Right ventricle myocardium inferior (tissue), 1 donor: ENCODE data around the gene ZDHHC16. TPM values are rescaled to one million over a fixed set of nuclear protein-coding genes. Genes with fewer than 3 reads are reported as not detected.
"Not testable (repeated sequence)": the region's sequence is repeated elsewhere in the genome, so short reads cannot be mapped to it uniquely, and the experiment has no call there.

Experiments used
- ATAC-seq: fragments of 200-7000 bp; cut with Tn5 transposase; one replicate; pipeline ENCODE4 v1.9.1; 2020; ENCODE audit warnings: mild to moderate bottlenecking, moderate library complexity
- DNase-seq: peaks from one replicate; pipeline ENCODE4 v3.0.0; 2021; ENCODE audit errors: missing footprints
- intact Hi-C: fragments of 100-400 bp; cut with DNase I; formaldehyde crosslinking; loops from one replicate; pipeline ENCODE4 v1.11.0; 2022
- long read RNA-seq: library from polyadenylated mRNA; unstranded; transcript quantifications from one replicate; pipeline ENCODE4 v2.0.0, GENCODE V29; 2021
- total RNA-seq: library from RNA; stranded (reverse); fragmentation: NEBNext Ultra II Directional; extraction: Animal tissue kit (Norgen Biotek cat#: 25700); gene quantifications from one replicate; pipeline ENCODE4 v1.2.1, GENCODE V29; 2021
- donor health status: DM: no; HTN: yes; CAD: no; lungs with severe emphysema.

The ZDHHC16 gene
- total RNA-seq = 19.1 TPM
- long read RNA-seq, transcript ZDHHC16-206 (11 exons, 1,798 nt) = major isoform, 6 of 21 reads
- long read RNA-seq, partial matches to known transcripts = 3 of 21 reads
- long read RNA-seq, other reads (novel, unspliced or antisense) = 4 of 21 reads

DNA sequence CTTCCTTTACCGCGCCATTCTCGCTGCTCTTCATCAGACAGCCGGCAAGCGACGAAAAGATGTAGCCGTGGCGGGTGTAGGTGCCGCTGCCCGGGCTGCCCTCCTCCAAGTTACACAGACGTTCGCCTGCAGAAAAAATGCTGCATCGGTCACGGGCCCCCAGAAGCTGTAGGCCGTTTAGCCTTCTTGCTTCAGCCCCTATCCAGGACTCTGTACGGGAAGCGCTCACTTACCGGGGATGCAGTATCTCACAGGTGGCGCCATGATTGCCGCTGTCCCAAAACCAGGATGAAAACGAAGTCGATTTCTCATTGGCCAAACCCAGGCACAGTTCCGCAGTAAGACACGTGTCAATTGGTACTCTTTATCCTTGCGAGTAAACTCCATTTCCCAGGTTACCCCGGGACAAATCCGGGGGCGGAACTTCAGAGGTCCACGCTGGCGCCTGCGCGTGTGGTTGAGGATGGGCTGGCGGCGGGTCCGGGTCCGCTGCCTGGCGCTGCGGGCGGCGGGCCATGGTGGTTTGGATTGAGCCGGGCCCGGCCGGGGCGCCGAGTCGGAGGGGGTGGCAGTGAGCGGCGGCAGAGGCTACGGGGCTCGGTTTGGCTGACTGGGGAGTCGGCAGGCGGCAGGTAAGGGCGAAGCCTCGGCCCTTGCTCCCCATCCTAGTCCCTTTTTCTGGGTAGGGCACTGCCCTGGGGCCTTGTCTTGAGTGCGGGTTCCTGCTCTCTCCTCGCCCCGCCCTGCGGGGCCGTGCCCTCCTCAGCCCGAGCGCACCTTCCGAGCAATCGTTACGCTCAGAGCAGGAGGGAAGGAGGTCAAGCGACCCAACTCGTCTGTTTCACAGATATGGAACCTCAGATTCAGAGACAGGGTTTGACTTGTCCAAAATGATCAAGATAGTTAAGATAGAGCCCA is at the start of gene ZDHHC16, which contains the start of gene EXOSC1:
Gene ZDHHC16, plus strand, starts transcription at position 454 of the 918 bp plus-strand sequence. CDS start 5,501 bp downstream, outside the sequence.
Gene EXOSC1, minus strand, starts transcription at position 285 of the 918 bp plus-strand sequence. Its CDS starts 21 bp downstream, at position 264.
- DNase-seq = peak; percentile 94
- intact Hi-C loops = no loop called here
- ATAC-seq = peak; percentile 99

DNA sequence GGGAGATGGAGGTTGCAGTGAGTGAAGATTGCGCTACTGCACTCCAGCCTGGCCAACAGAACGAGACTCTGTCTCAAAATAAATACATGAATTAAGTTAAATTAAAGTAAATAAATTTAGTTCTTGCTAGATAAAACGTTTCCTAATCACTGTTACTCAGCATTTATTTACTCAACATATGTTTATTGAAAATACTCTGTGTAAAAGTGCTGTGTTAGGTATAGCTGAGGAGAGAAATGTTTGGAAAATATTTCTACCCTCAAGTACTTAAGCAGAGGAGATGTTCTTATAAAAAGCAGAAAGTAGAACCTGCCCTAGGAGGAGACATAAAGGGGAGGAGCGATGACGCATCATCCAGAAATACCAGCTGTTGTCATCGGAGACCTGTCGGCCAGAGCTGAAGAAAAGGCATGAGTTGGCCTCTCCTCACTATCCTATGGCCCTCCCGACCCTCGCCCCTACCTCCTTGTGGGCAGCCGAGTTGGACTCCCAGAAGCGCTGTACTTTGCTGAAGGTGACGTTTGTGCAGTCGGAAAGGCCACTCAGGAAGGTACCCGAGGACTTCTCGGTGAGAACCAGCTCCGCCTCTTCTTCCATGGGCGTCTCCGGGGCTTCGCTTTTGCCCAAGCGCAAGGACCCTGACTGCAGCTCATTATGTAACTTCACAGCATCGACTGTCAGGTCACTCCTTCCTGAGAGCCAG is 46.0 kb upstream of the ZDHHC16 start:
- no peak for DNase-seq
- intact Hi-C loops = loop anchor here (10.0 kb wide), 1 partner anchor 215 kb away; no protein-coding TSS in a partner anchor
- ATAC-seq = no peak

DNA sequence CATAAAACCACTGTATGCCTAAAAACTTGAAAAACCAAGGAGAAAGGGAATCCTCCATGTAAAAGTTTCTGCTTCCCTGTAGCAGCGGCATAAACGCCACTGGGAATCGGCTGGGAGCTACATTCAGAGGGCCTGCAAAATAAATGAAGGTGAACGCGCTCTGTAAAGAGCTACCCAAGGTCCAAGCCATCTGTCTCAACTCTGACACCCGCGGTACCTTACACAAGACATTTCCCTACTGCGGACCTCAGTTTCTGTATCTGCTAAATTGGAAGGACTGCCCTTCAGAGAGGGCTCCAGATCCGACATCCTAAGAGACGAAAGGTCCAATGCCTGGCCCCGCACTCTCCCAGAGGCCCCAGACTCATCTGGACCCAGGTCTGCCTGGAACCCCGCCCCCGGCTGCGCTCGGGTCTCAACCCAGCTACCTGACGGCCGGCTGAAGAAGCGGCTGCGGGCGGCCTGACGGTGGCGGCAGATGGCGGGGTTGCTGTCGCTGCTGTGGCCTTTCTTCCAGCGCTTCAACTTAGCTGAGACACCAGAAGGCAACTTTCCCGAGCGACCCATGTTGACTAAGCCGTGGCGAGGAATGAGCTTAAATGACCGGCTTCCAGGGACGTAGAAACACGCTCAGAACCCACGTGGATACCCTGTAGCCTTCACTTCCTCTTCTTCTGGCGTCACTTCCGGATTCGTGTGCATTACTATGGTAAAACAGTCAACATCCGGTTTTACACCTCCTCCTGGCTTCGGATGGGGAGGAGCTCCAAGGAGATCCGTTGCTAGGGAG is 45.1 kb upstream of the ZDHHC16 start, which contains the start of gene RRP12:
Gene RRP12, minus strand, starts transcription at position 676 of the 790 bp plus-strand sequence. Its CDS starts 109 bp downstream, at position 567.
- DNase-seq (peak; percentile 83), ATAC-seq (peak; percentile 98)
- intact Hi-C loops = loop anchor here (10.0 kb wide), 1 partner anchor 214 kb away; no protein-coding TSS in a partner anchor

DNA sequence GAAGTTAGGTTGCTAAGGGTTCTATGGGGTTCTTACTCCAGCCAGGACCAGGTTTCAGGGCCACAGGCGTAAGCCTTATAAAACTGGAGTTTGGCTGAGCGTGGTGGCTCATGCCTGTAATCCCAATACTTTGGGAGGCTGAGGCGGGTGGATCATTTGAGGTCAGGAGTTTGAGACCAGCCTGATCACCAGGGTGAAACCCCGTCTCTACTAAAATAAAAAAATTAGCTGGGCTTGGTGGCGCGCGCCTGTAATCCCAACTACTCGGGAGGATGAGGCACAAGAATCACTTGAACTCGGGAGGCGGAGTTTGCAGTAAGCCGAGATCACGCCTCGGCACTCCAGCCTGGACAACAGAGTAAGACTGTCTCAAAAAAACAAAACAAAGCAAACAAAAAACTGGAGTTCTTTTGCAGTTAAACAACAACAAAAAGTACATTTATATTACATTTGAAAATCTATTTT is 44.5 kb upstream of the ZDHHC16 start:
- ATAC-seq = no peak

DNA sequence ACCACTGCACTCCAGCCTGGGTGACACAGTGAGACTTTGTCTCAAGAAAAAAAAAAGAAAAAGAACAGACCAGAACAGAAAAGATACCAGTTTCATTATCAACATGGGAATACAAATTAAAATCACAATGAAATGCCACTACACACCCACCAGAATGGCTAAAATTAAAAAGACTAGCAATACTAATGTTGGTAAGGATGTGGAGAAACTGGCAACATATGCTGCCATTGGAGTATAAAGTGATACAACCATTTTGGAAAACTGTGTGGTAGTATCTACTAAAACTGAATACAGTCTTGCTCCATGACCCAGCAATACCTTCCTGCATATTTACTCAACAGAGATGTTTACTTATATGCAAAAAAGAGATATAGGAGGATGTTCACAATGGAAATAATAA is 41.9 kb upstream of the ZDHHC16 start:
- intact Hi-C loops = loop anchor here (10.0 kb wide), 1 partner anchor 211 kb away; no protein-coding TSS in a partner anchor
- ATAC-seq (no peak), DNase-seq (no peak)

More for the DNA sequence above, 44.5 kb upstream of the ZDHHC16 start:
- no peak for DNase-seq
- intact Hi-C loops = loop anchor here (10.0 kb wide), 1 partner anchor 213 kb away; no protein-coding TSS in a partner anchor

DNA sequence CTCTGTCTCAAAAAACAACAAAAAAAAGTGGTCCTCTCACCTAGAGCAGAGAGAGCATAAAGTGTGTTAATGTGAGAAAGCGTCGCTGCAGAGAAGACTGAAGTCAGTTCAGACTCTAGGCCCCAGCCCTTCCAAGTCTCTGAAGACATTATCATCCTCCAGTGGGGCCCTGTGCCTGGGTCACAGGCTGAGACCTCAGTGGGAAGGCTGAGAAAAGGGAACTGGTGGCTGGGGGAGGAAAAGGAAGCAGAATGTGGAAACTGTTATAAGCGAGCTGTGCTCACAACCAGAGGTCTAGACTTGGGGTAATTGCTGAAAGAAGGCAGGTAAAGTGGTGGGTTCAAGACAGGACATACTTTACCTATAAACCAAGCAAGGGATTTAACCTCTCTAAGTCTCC is 39.9 kb upstream of the ZDHHC16 start:
- no peak for DNase-seq
- no peak for ATAC-seq
- intact Hi-C loops = loop anchor here (5.0 to 10.0 kb wide), 2 partner anchors 141 to 209 kb away; no protein-coding TSS in a partner anchor

DNA sequence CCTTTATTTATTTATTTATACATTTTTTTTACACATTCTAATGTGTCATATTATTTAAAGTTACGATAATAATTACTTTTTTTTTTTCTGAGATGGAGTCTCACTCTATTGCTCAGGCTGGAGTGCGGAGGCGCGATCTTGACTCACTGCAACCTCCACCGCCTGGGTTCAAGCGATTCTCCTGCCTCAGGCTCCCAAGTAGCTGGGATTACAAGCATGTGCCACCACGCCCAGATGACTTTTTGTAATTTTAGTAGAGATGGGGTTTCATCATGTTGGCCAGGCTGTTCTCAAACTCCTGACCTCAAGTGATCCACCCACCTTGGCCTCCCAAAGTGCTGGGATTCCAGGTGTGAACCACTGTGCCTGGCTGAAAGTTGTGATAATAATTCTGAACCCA is 39.5 kb upstream of the ZDHHC16 start:
- intact Hi-C loops = loop anchor here (5.0 to 10.0 kb wide), 2 partner anchors 141 to 208 kb away; no protein-coding TSS in a partner anchor
- not testable (repeated sequence) for DNase-seq, ATAC-seq

DNA sequence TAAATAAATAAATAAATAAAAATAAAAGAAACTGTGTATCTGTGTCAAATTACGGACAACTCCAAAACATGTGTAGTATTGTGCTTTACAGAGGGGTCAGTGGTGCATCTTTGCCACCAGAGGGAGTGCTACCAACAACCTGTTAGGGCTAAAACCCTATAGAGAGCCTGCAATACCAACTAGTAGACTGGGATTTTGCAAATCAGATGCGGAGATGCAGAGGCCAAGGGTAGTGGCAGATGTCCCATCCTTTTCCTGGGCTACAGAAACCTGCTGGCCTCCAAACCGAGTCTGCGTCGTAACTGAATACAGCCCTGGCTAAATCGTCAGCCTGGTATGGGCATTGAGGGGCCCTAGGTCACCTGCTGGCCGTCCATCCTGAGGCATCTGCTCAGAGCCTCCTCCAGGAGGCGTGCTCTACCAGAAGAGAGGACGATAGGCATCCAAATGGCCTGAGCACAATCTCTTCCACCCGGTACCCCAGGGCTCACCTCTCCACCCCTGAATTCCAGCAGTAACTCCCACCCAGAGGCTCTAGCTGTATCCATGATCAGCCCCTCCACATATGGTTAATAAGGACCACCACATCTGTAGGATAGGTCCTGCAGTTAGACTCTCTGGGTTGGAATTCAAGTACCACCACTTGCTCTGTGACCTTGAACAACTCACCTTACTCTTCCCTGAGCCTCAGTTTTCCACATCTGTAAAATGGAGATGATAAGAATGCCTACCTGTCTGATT is 38.6 kb upstream of the ZDHHC16 start:
- ATAC-seq = peak; percentile 89
- no peak for DNase-seq
- intact Hi-C loops = loop anchor here (5.0 to 10.0 kb wide), 2 partner anchors 140 to 207 kb away; no protein-coding TSS in a partner anchor

DNA sequence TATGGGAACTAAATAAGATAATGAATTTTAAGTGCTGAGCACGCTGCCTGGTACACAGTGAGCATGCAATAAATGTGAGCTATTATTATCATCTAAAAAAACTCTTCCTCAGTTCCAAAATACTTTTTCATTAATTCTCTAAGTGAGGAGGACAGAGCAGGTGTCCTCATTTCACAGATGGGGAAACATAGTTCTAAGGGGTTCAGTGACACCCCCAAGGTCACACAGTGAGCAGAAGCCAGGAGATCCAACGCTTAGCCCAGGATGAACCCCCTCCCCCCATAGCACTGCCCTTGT is 38.1 kb upstream of the ZDHHC16 start:
- DNase-seq = no peak
- no peak for ATAC-seq
- intact Hi-C loops = loop anchor here (5.0 to 10.0 kb wide), 2 partner anchors 139 to 207 kb away; no protein-coding TSS in a partner anchor

DNA sequence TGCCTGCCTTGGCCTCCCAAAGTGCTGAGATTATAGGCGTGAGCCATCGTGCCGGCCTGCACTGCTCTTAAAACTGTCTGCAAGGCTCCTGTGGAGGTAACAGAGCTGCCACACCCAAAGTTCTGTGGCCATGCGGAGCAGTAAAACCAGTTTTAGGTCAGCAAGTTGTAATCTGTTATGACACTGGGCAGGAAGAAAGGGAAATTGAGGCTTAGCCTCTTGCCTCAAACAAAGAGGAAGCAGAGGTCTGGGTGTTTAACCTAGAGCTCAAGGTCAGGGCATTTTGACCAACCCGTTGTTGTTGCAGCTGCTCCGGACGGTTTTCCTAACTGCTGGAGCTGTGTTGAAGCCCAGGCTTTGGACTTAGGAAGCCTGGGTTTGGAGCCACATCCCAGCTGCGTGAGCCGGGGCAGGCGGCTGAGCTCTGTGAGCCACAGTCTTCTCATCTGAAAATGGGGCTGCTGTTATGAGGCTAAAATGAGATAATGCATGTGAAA is 37.4 kb upstream of the ZDHHC16 start:
- ATAC-seq = no peak
- intact Hi-C loops = loop anchor here (5.0 to 10.0 kb wide), 2 partner anchors 139 to 206 kb away; no protein-coding TSS in a partner anchor
- no peak for DNase-seq

DNA sequence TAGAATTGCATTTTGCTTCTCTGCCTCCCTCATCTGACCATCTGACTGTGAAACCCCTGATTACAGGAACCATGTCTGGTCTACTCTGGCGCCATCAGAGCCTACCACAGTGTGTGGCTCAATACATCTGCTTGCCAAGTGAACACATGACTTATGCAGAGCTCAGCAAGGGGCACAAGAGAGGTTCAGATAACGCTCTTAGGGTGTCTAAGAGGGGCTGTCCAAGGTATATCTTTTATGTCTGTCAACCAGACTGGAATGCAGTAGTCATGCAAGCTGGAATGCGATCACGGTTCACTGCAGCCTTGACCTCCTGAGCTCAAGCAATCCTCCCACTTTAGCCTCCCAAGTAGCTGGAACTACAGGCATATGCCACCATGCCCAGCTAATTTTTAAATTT is 34.6 kb upstream of the ZDHHC16 start:
- DNase-seq (no peak), ATAC-seq (no peak)
- intact Hi-C loops = no loop called here

DNA sequence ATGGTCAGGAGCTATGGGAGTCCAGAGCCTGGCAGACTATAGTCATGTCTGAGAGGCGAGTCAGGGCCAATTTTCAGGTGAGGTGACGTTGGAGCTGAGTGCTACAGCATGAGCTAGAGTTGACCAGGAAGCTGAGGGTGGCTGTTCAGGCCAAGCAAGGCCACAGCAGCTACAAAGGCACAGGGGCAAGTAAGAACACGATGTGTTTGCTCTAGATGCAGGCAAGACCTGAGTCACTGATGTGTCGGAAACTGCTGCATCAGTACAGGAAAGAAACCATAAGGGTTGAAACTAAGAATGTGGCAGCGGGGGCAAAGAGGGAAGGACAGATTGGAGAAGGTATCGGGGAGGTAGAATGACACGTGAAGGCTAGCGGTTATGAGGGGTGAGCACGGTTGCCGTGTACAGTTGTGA is 33.1 kb upstream of the ZDHHC16 start:
- ATAC-seq = no peak
- DNase-seq = no peak
- intact Hi-C loops = no loop called here

DNA sequence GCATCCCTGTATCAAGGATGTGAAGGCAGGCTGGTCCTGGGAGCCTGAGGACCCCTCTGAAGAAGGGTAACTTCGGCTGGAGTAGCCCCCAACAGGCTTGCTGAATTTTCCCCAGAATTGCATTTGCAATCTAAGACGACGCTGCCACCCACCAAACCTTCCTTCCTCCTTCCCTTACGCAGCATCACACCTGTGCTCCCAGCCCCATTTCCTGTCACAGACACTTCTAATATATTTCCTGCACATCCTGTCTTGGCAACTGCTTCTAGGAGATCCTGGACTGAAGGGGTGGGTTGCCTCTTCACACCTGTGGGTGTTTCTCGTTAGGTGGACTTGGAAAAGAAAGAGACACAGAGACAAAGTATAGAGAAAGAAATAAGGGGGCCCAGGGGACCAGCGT is 29.4 kb upstream of the ZDHHC16 start:
- no peak for DNase-seq
- ATAC-seq = no peak
- intact Hi-C loops = no loop called here

DNA sequence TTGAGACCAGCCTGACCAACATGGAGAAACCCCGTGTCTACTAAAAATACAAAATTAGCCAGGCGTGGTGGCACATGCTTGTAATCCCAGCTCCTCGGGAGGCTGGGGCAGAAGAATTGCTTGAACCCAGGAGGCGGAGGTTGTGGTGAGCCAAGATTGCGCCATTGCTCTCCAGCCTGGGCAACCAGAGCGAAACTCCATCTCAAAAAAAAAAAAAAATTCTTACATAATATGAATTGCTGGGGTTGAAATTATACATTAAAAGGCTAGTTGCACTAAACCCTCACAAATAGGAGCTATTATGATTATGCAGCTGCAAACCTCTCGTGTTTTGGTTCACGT is 22.2 kb upstream of the ZDHHC16 start:
- intact Hi-C loops, ATAC-seq, DNase-seq: not testable (repeated sequence)

DNA sequence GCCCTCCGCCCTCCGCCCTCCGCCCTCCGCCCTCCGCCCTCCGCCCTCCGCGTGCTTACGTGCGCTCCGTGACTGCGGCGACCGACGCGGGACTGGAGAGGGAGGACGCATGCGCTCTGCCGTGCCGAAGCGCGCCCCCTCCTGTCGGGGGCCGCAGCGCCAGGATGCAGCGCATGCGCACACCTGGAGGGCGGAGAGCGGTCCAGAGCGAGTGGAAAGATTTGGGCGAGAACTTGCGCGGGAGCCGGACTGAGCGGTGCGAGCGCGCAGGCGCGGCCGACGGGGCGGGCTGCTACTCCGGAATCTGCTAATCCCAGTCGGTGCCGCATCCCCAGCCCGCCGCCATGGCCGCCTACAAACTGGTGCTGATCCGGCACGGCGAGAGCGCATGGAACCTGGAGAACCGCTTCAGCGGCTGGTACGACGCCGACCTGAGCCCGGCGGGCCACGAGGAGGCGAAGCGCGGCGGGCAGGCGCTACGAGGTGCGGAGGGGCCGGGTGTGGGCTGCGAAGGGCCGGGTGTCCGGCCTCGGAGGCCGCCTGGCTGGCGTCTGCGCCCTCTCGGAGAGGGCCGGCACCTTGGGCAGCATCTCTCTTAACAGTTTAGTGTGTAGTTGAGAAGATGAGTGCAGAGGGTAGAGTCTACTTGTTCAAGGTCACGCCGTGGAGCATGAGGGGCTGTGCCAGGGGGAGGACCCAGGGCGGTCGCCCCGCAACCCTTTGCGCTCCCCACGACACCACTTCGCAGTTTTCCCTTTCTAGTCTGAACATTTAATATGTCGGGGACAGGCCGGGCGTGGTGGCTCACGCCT is 19.8 kb upstream of the ZDHHC16 start, which contains the start of gene PGAM1:
Gene PGAM1, plus strand, starts transcription at position 228 of the 812 bp plus-strand sequence. Its CDS starts 117 bp downstream, at position 345.
- ATAC-seq = peak; percentile 98
- intact Hi-C loops = loop anchor here (5.0 kb wide), 1 partner anchor 71 kb away; the partner anchor contains the start of genes MMS19 and UBTD1
- peak; percentile 97 for DNase-seq
